ENCODE data around the gene ENTPD2.

ENTPD2 gene

GRCh38 chr9:137020771-137021567 is 32.9 kb downstream of the ENTPD2 start:
- peaks cover 0 to 34% of the 10 kb centered on the region in 2 experiments; a peak in 1 of 3 replicates for H3K36me3 ChIP-seq (ENCODE audit: control insufficient read depth in 2 of 2, insufficient read depth in 1 of 2, low read length in 2 of 2)
- TF ChIP-seq GLIS2 (tag by site-specific recombination; IDR thresholded peaks at IDR 0.05) (0 out of 2 replicates have a peak, but pooled peaks have one; percentile 25), ZFHX2 (tag by site-specific recombination; conservative IDR thresholded peaks at IDR 0.05) (peak; percentile 77), ZNF600 (tag by site-specific recombination; IDR thresholded peaks at IDR 0.05) (peak; percentile 29; the same call in 1 of the 2 replicates), GLI4 (tag by site-specific recombination; IDR thresholded peaks at IDR 0.05) (no peak), EGR2 (tag by site-specific recombination; IDR thresholded peaks at IDR 0.05; ENCODE audit: low read depth) (peak; percentile 52)
- ChIA-PET POLR2A (interaction anchor here (2.5 kb wide), 1 partner anchor 29 kb away, joined by 9 read pairs; the partner anchor contains the start of gene PAXX), CTCF (interaction anchor here (0.5 to 5.1 kb wide), 9 partner anchors 8 to 272 kb away, joined by 3 to 25 read pairs (median 4); no protein-coding TSS in a partner anchor)
- no peak overlapping the region for H3K4me3 ChIP-seq (ENCODE audit: low read depth, low read length)
- H3K4me1 ChIP-seq (ENCODE audit: control insufficient read depth, insufficient read depth, low read length), result no peaks in the 10 kb centered on the region
- no peaks in the 10 kb centered on the region for H3K9me3 ChIP-seq (ENCODE audit: control insufficient read depth, insufficient read depth, low read depth, low read length)
- no peak overlapping the region for H3K27ac ChIP-seq (ENCODE audit: extremely low read depth, low read depth, low read length)

- no peak overlapping the region for H3K4me3 ChIP-seq (ENCODE audit: low read depth, low read length)
- H3K36me3 ChIP-seq (ENCODE audit: control insufficient read depth in 2 of 2, insufficient read depth in 1 of 2, low read length in 2 of 2), result peaks cover 0 to 43% of the 10 kb centered on the region in 2 experiments; a peak in 1 of 3 replicates
- ChIA-PET POLR2A (interaction anchor here (1.0 to 2.5 kb wide), 2 partner anchors 9 to 28 kb away, joined by 3 to 9 read pairs; partner anchors contain the start of gene PAXX), CTCF (interaction anchor here (0.6 to 5.1 kb wide), 6 partner anchors 9 to 258 kb away, joined by 3 to 25 read pairs (median 3); no protein-coding TSS in a partner anchor)
- TF ChIP-seq GFI1B (tag by site-specific recombination; IDR thresholded peaks at IDR 0.05) (no peak), TSHZ1 (tag by site-specific recombination; IDR thresholded peaks at IDR 0.05; ENCODE audit: borderline replicate concordance) (no peak), ZNF174 (tag by site-specific recombination; IDR thresholded peaks at IDR 0.05) (no peak), OSR2 (tag by site-specific recombination; IDR thresholded peaks at IDR 0.05) (no peak), ELK4 (IDR thresholded peaks at IDR 0.05; ENCODE audit: borderline replicate concordance, low read depth, low read length) (no peak)
- H3K27ac ChIP-seq (ENCODE audit: extremely low read depth, low read depth, low read length), result no peak overlapping the region
- no peaks in the 10 kb centered on the region for H3K9me3 ChIP-seq (ENCODE audit: control insufficient read depth, insufficient read depth, low read depth, low read length)
- H3K4me1 ChIP-seq (ENCODE audit: control insufficient read depth, insufficient read depth, low read length), result no peaks in the 10 kb centered on the region
Measured at GRCh38 chr9:137019891-137020683, 33.8 kb downstream of the ENTPD2 start.

GRCh38 chr9:137018761-137019559 is 34.9 kb downstream of the ENTPD2 start:
- Histone ChIP-seq H3K27ac (ENCODE audit: extremely low read depth, low read depth, low read length) (no peak overlapping the region), H3K9me3 (ENCODE audit: control insufficient read depth, insufficient read depth, low read depth, low read length) (no peaks in the 10 kb centered on the region), H3K4me3 (ENCODE audit: low read depth, low read length) (no peak overlapping the region), H3K4me1 (ENCODE audit: control insufficient read depth, insufficient read depth, low read length) (no peaks in the 10 kb centered on the region), H3K36me3 (ENCODE audit: control insufficient read depth in 2 of 2, insufficient read depth in 1 of 2, low read length in 2 of 2) (peaks cover 0 to 54% of the 10 kb centered on the region in 2 experiments; a peak in 1 of 3 replicates)
- ChIA-PET CTCF (interaction anchor here (0.6 to 5.1 kb wide), 6 partner anchors 8 to 267 kb away, joined by 3 to 25 read pairs (median 3); partner anchors contain the start of gene AJM1), POLR2A (interaction anchor here (0.6 to 1.0 kb wide), 2 partner anchors 10 to 48 kb away, joined by 3 to 4 read pairs; no protein-coding TSS in a partner anchor)
- peak; percentile 34; the same call in 1 of the 2 replicates for TF ChIP-seq ZNF600 (tag by site-specific recombination; IDR thresholded peaks at IDR 0.05)
- peak; percentile 64 for TF ChIP-seq PRDM10 (tag by site-specific recombination; IDR thresholded peaks at IDR 0.05)
- peak; percentile 38; the same call in 1 of the 2 replicates for TF ChIP-seq HIC1 (tag by site-specific recombination; IDR thresholded peaks at IDR 0.05)
- peak; percentile 19; the same call in 1 of the 2 replicates for TF ChIP-seq KLF1 (tag by site-specific recombination; IDR thresholded peaks at IDR 0.05)
- 0 out of 2 replicates have a peak, but pooled peaks have one; percentile 1 for TF ChIP-seq KLF9 (tag by site-specific recombination; IDR thresholded peaks at IDR 0.05; ENCODE audit: low read depth)
